Ishikawa (cell line): ENCODE results near the gene EXOC3L2.

Experiments
- CEBPB ChIP-seq: IDR thresholded peaks from 2 replicates; pipeline ENCODE4 v1.6.1; 2012
- CREB1 ChIP-seq: IDR thresholded peaks from 2 replicates; pipeline ENCODE4 v1.6.1; 2012; ENCODE audit warnings: low read depth
- EGR1 ChIP-seq: IDR thresholded peaks from 2 replicates; pipeline ENCODE4 v1.6.1; 2012
- EP300 ChIP-seq: IDR thresholded peaks from 2 replicates; pipeline ENCODE4 v1.6.1; 2012; ENCODE audit warnings: borderline replicate concordance
- FOXM1 ChIP-seq: IDR thresholded peaks from 2 replicates; pipeline ENCODE4 v1.6.1; 2012; ENCODE audit warnings: low read depth, borderline replicate concordance
- MAX ChIP-seq: IDR thresholded peaks from 2 replicates; pipeline ENCODE4 v1.6.1; 2012
- NFIC ChIP-seq: IDR thresholded peaks from 2 replicates; pipeline ENCODE4 v1.6.1; 2012
- RAD21 ChIP-seq: IDR thresholded peaks from 2 replicates; pipeline ENCODE4 v1.6.1; 2012; ENCODE audit warnings: low read depth
- TAF1 ChIP-seq: IDR thresholded peaks from 2 replicates; pipeline ENCODE4 v1.6.1; 2012; ENCODE audit warnings: low read depth, mild to moderate bottlenecking
- TCF12 ChIP-seq: IDR thresholded peaks from 2 replicates; pipeline ENCODE4 v1.6.1; 2012; ENCODE audit warnings: low read depth
- TEAD4 ChIP-seq: IDR thresholded peaks from 2 replicates; pipeline ENCODE4 v1.6.1; 2012
- YY1 ChIP-seq: IDR thresholded peaks from 2 replicates; pipeline ENCODE4 v1.6.1; 2012; ENCODE audit warnings: low read depth
- ZBTB7A ChIP-seq: IDR thresholded peaks from 2 replicates; pipeline ENCODE4 v1.6.1; 2012; ENCODE audit warnings: low read depth
- TF ChIP-seq, protein P1 (sequence below): IDR thresholded peaks from 2 replicates; pipeline ENCODE4 v1.6.1; 2012; ENCODE audit warnings: low read depth, mild to moderate bottlenecking

GRCh38 chr19:45234089-45234869, 10.9 kb downstream of the EXOC3L2 start:
- TF ChIP-seq MAX (no peak), NFIC (no peak), FOXM1 (no peak), RAD21 (no peak), CEBPB (no peak), ZBTB7A (no peak), TAF1 (no peak), TEAD4 (no peak), EP300 (no peak), CREB1 (no peak), EGR1 (no peak), YY1 (no peak), TCF12 (no peak)
- TF ChIP-seq, protein P1, sequence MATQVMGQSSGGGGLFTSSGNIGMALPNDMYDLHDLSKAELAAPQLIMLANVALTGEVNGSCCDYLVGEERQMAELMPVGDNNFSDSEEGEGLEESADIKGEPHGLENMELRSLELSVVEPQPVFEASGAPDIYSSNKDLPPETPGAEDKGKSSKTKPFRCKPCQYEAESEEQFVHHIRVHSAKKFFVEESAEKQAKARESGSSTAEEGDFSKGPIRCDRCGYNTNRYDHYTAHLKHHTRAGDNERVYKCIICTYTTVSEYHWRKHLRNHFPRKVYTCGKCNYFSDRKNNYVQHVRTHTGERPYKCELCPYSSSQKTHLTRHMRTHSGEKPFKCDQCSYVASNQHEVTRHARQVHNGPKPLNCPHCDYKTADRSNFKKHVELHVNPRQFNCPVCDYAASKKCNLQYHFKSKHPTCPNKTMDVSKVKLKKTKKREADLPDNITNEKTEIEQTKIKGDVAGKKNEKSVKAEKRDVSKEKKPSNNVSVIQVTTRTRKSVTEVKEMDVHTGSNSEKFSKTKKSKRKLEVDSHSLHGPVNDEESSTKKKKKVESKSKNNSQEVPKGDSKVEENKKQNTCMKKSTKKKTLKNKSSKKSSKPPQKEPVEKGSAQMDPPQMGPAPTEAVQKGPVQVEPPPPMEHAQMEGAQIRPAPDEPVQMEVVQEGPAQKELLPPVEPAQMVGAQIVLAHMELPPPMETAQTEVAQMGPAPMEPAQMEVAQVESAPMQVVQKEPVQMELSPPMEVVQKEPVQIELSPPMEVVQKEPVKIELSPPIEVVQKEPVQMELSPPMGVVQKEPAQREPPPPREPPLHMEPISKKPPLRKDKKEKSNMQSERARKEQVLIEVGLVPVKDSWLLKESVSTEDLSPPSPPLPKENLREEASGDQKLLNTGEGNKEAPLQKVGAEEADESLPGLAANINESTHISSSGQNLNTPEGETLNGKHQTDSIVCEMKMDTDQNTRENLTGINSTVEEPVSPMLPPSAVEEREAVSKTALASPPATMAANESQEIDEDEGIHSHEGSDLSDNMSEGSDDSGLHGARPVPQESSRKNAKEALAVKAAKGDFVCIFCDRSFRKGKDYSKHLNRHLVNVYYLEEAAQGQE: no peak
